ENCODE results near the gene MEX3A.

Gene MEX3A

GRCh38 chr1:156110252-156110651 is 28.0 kb upstream of the MEX3A start:
- Histone ChIP-seq H3K4me3 (ENCODE audit: low read length) (no peak overlapping the region), H3K79me2 (ENCODE audit: control insufficient read depth, low read length) (no peaks in the 10 kb centered on the region), H4K20me1 (ENCODE audit: control insufficient read depth, insufficient read depth, low read depth, low read length) (0 out of 2 replicates have a peak, but pooled peaks cover 3% of the 10 kb centered on the region), H3K36me3 (ENCODE audit: control insufficient read depth, low read length) (no peaks in the 10 kb centered on the region), H3K4me2 (ENCODE audit: low read length) (no peak overlapping the region), H3K9me2 (replicated peaks; ENCODE audit: control insufficient read depth, low read length) (no peaks in the 10 kb centered on the region), H3K9me3 (ENCODE audit: control insufficient read depth, insufficient read depth, low read length) (no peaks in the 10 kb centered on the region), H3K27me3 (ENCODE audit: control insufficient read depth, low read length) (peaks cover 38% of the 10 kb centered on the region), H3K27ac (ENCODE audit: low read depth, low read length) (no peak overlapping the region), H3F3A (ENCODE audit: control insufficient read depth, insufficient read depth) (peaks cover 5% of the 10 kb centered on the region), H3K4me1 (ENCODE audit: control insufficient read depth, low read length) (peaks cover 31% of the 10 kb centered on the region)
- TF ChIP-seq CTCF (IDR thresholded peaks at IDR 0.05; ENCODE audit: low read depth, low read length, poor library complexity, severe bottlenecking): no peak
- TF ChIP-seq EZH2phosphoT487 (IDR thresholded peaks at IDR 0.05; ENCODE audit: borderline replicate concordance, low read length): no peak

- peaks cover 35% of the 10 kb centered on the region for H3K4me1 ChIP-seq (ENCODE audit: control insufficient read depth, low read length)
- H3K9me3 ChIP-seq (ENCODE audit: control insufficient read depth, insufficient read depth, low read length): no peaks in the 10 kb centered on the region
- no peak overlapping the region for H3K27ac ChIP-seq (ENCODE audit: low read depth, low read length)
- H3K4me2 ChIP-seq (ENCODE audit: low read length): no peak overlapping the region
- H4K20me1 ChIP-seq (ENCODE audit: control insufficient read depth, insufficient read depth, low read depth, low read length): 0 out of 2 replicates have a peak, but pooled peaks cover 3% of the 10 kb centered on the region
- H3K4me3 ChIP-seq (ENCODE audit: low read length): no peak overlapping the region
- H3K36me3 ChIP-seq (ENCODE audit: control insufficient read depth, low read length): no peaks in the 10 kb centered on the region
- peaks cover 5% of the 10 kb centered on the region for H3F3A ChIP-seq (ENCODE audit: control insufficient read depth, insufficient read depth)
- H3K27me3 ChIP-seq (ENCODE audit: control insufficient read depth, low read length): peaks cover 23% of the 10 kb centered on the region
- no peaks in the 10 kb centered on the region for H3K9me2 ChIP-seq (replicated peaks; ENCODE audit: control insufficient read depth, low read length)
- TF ChIP-seq CTCF (IDR thresholded peaks at IDR 0.05; ENCODE audit: low read depth, low read length, poor library complexity, severe bottlenecking) (no peak), EZH2phosphoT487 (IDR thresholded peaks at IDR 0.05; ENCODE audit: borderline replicate concordance, low read length) (no peak)
- H3K79me2 ChIP-seq (ENCODE audit: control insufficient read depth, low read length): no peaks in the 10 kb centered on the region
Observed at GRCh38 chr1:156108664-156109241, 26.5 kb upstream of the MEX3A start.

- Histone ChIP-seq H3F3A (ENCODE audit: control insufficient read depth, insufficient read depth) (peaks cover 5% of the 10 kb centered on the region), H3K9me3 (ENCODE audit: control insufficient read depth, insufficient read depth, low read length) (no peaks in the 10 kb centered on the region), H3K79me2 (ENCODE audit: control insufficient read depth, low read length) (no peaks in the 10 kb centered on the region), H3K4me2 (ENCODE audit: low read length) (no peak overlapping the region), H3K27me3 (ENCODE audit: control insufficient read depth, low read length) (peaks cover 16% of the 10 kb centered on the region), H3K4me1 (ENCODE audit: control insufficient read depth, low read length) (peaks cover 42% of the 10 kb centered on the region), H3K4me3 (ENCODE audit: low read length) (no peak overlapping the region), H3K9me2 (replicated peaks; ENCODE audit: control insufficient read depth, low read length) (no peaks in the 10 kb centered on the region), H4K20me1 (ENCODE audit: control insufficient read depth, insufficient read depth, low read depth, low read length) (no peaks in the 10 kb centered on the region), H3K36me3 (ENCODE audit: control insufficient read depth, low read length) (no peaks in the 10 kb centered on the region), H3K27ac (ENCODE audit: low read depth, low read length) (no peak overlapping the region)
- TF ChIP-seq CTCF (IDR thresholded peaks at IDR 0.05; ENCODE audit: low read depth, low read length, poor library complexity, severe bottlenecking): no peak
- TF ChIP-seq EZH2phosphoT487 (IDR thresholded peaks at IDR 0.05; ENCODE audit: borderline replicate concordance, low read length): no peak
Observed at GRCh38 chr1:156108057-156108456, 25.8 kb upstream of the MEX3A start.
